Measurements from ENCODE around the gene RPL7L1.

GRCh38 chr6:42834056-42834455 lies 45.4 kb upstream of the RPL7L1 start:
- TF ChIP-seq POLR2AphosphoS5 (IDR thresholded peaks at IDR 0.05) (no peak), EP300 (IDR thresholded peaks at IDR 0.05) (no peak), POLR2A (IDR thresholded peaks at IDR 0.05) (no peak)
- TF ChIP-seq, protein P1, sequence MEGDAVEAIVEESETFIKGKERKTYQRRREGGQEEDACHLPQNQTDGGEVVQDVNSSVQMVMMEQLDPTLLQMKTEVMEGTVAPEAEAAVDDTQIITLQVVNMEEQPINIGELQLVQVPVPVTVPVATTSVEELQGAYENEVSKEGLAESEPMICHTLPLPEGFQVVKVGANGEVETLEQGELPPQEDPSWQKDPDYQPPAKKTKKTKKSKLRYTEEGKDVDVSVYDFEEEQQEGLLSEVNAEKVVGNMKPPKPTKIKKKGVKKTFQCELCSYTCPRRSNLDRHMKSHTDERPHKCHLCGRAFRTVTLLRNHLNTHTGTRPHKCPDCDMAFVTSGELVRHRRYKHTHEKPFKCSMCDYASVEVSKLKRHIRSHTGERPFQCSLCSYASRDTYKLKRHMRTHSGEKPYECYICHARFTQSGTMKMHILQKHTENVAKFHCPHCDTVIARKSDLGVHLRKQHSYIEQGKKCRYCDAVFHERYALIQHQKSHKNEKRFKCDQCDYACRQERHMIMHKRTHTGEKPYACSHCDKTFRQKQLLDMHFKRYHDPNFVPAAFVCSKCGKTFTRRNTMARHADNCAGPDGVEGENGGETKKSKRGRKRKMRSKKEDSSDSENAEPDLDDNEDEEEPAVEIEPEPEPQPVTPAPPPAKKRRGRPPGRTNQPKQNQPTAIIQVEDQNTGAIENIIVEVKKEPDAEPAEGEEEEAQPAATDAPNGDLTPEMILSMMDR (IDR thresholded peaks at IDR 0.05) = no peak
